WTC11 (cell line): ENCODE data around the gene NONO. TPM values are rescaled to one million over a fixed set of nuclear protein-coding genes. Genes with fewer than 3 reads are reported as not detected.

ENCODE experiments used
- ATAC-seq: fragments of 200-7000 bp; cut with Tn5 transposase; 2 replicates; pipeline ENCODE4 v1.10.0; 2021; ENCODE audit warnings: mild to moderate bottlenecking, moderate library complexity
- CTCF ChIA-PET: fragments of 300-600 bp; sonication (Branson Sonifier 250); formaldehyde crosslinking; loops from one replicate; lab custom pipeline; 2021; ENCODE audit warnings: antibody characterized with exemption; lab: Charles Lee
- POLR2A ChIA-PET: fragments of 350-600 bp; sonication (Branson Sonifier 250); formaldehyde crosslinking; loops from one replicate; lab custom pipeline; 2021; ENCODE audit warnings: antibody characterized with exemption; lab: Charles Lee
- DNase-seq: peaks from one replicate; pipeline ENCODE4 v3.0.0; 2021; ENCODE audit warnings: low spot score
- H3K27ac Mint-ChIP-seq: 2 replicates; pipeline ENCODE4 v1.8.0; 2021; ENCODE audit warnings: mixed read lengths
- H3K27me3 Mint-ChIP-seq: 2 replicates; pipeline ENCODE4 v1.8.0; 2021; ENCODE audit warnings: low read depth, mild to moderate bottlenecking, moderate library complexity, mixed read lengths
- H3K36me3 Mint-ChIP-seq: 2 replicates; pipeline ENCODE4 v1.8.0; 2021; ENCODE audit warnings: mixed read lengths
- H3K4me1 Mint-ChIP-seq: 2 replicates; pipeline ENCODE4 v1.8.0; 2022; ENCODE audit warnings: mixed read lengths
- H3K4me3 Mint-ChIP-seq: 2 replicates; pipeline ENCODE4 v1.8.0; 2021; ENCODE audit warnings: mild to moderate bottlenecking, moderate library complexity, mixed read lengths
- H3K9me3 Mint-ChIP-seq: 2 replicates; pipeline ENCODE4 v1.8.0; 2021; ENCODE audit warnings: mixed read lengths
- EMX1 ChIP-seq: fragments of 250-450 bp; sonication (Bioruptor Pico); IDR thresholded peaks from 2 replicates; pipeline ENCODE4 v1.8.0; 2021; ENCODE audit warnings: mild to moderate bottlenecking
- ERG ChIP-seq: fragments of 250-450 bp; sonication (Bioruptor Pico); IDR thresholded peaks from 2 replicates; pipeline ENCODE4 v1.8.0; 2021; ENCODE audit warnings: mild to moderate bottlenecking
- ESRRA ChIP-seq: sonication (generic); formaldehyde crosslinking; IDR thresholded peaks from 2 replicates; pipeline ENCODE4 v1.8.1; 2022; ENCODE audit warnings: mild to moderate bottlenecking, missing genetic modification reagents, borderline replicate concordance
- HMGA2 ChIP-seq: fragments of 250-450 bp; sonication (Bioruptor Pico); IDR thresholded peaks from 2 replicates; pipeline ENCODE4 v1.4.0; 2021; ENCODE audit warnings: mild to moderate bottlenecking, moderate library complexity
- JUN ChIP-seq: sonication (generic); formaldehyde crosslinking; IDR thresholded peaks from 2 replicates; pipeline ENCODE4 v1.8.0; 2023; ENCODE audit warnings: mild to moderate bottlenecking, missing genetic modification reagents
- NFATC4 ChIP-seq: fragments of 250-450 bp; sonication (Bioruptor Pico); IDR thresholded peaks from 2 replicates; pipeline ENCODE4 v1.9.0; 2021; ENCODE audit warnings: mild to moderate bottlenecking
- NR3C1 ChIP-seq: sonication (generic); formaldehyde crosslinking; conservative IDR thresholded peaks from 2 replicates; pipeline ENCODE4 v1.8.1; 2023; ENCODE audit warnings: low read depth, mild to moderate bottlenecking, missing genetic modification reagents
- PRDM15 ChIP-seq: sonication (generic); formaldehyde crosslinking; IDR thresholded peaks from 2 replicates; pipeline ENCODE4 v1.8.0; 2022; ENCODE audit warnings: missing genetic modification reagents
- USF1 ChIP-seq: sonication (generic); formaldehyde crosslinking; IDR thresholded peaks from 2 replicates; pipeline ENCODE4 v1.8.0; 2022; ENCODE audit warnings: mild to moderate bottlenecking, missing genetic modification reagents
- USF2 ChIP-seq: sonication (generic); formaldehyde crosslinking; IDR thresholded peaks from 2 replicates; pipeline ENCODE4 v1.8.1; 2023; ENCODE audit warnings: mild to moderate bottlenecking, missing genetic modification reagents, moderate library complexity
- ZMAT4 ChIP-seq: fragments of 250-450 bp; sonication (Bioruptor Pico); IDR thresholded peaks from 2 replicates; pipeline ENCODE4 v1.9.0; 2021; ENCODE audit warnings: mild to moderate bottlenecking
- ZNF138 ChIP-seq: sonication (generic); formaldehyde crosslinking; conservative IDR thresholded peaks from 2 replicates; pipeline ENCODE4 v1.8.1; 2022; ENCODE audit warnings: mild to moderate bottlenecking, moderate library complexity, missing genetic modification reagents
- ZNF232 ChIP-seq: sonication (generic); formaldehyde crosslinking; IDR thresholded peaks from 2 replicates; pipeline ENCODE4 v1.8.0; 2022; ENCODE audit warnings: mild to moderate bottlenecking, missing genetic modification reagents
- ZNF281 ChIP-seq: sonication (generic); formaldehyde crosslinking; IDR thresholded peaks from 2 replicates; pipeline ENCODE4 v1.8.0; 2023; ENCODE audit warnings: mild to moderate bottlenecking, missing genetic modification reagents
- ZNF671 ChIP-seq: fragments of 250-450 bp; sonication (Bioruptor Pico); IDR thresholded peaks from 2 replicates; pipeline ENCODE4 v1.8.0; 2021; ENCODE audit warnings: mild to moderate bottlenecking
- total RNA-seq: library from RNA; stranded (reverse); gene quantifications from 3 replicates; pipeline ENCODE4 v1.2.3, GENCODE V29; 2021
- TF ChIP-seq, protein P1 (sequence below): fragments of 200-600 bp; IDR thresholded peaks from 2 replicates; pipeline ENCODE4 v1.8.0; 2022; ENCODE audit warnings: antibody characterized with exemption
- TF ChIP-seq, protein P2 (sequence below): sonication (generic); formaldehyde crosslinking; IDR thresholded peaks from 2 replicates; pipeline ENCODE4 v1.8.1; 2023; ENCODE audit warnings: mild to moderate bottlenecking, missing genetic modification reagents, borderline replicate concordance
- TF ChIP-seq, protein P3 (sequence below): sonication (generic); formaldehyde crosslinking; conservative IDR thresholded peaks from 2 replicates; pipeline ENCODE4 v1.8.1; 2023; ENCODE audit warnings: mild to moderate bottlenecking, low read depth, missing genetic modification reagents, moderate library complexity

Gene NONO
- total RNA-seq, 1 experiment from 2014 or later: 706 TPM

DNA sequence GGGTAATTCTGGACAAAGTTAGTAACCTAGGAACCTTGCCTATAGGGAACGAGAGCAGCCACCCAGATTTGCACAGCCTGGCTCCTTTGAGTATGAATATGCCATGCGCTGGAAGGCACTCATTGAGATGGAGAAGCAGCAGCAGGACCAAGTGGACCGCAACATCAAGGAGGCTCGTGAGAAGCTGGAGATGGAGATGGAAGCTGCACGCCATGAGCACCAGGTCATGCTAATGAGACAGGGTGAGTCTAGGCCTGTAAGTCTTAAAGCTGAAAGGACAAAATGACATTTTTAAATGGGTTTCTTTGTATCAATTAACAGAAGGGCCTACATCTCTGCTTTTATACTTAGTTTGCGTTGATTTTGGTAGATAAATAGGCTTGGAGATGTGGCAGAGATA, 13.4 kb downstream of the NONO start:
- Mint-ChIP-seq H3K27me3 (no peaks in the 10 kb centered on the region), H3K36me3 (peaks cover 74% of the 10 kb centered on the region), H3K4me3 (no peak overlapping the region), H3K4me1 (0 out of 2 replicates have a peak, but pooled peaks cover 4% of the 10 kb centered on the region), H3K27ac (no peak overlapping the region), H3K9me3 (no peaks in the 10 kb centered on the region)
- ChIA-PET CTCF (no interaction called here), POLR2A (no interaction called here)
- no peak for TF ChIP-seq USF2 (CRISPR knock-in tag)
- TF ChIP-seq ZNF671: no peak
- TF ChIP-seq, protein P1, sequence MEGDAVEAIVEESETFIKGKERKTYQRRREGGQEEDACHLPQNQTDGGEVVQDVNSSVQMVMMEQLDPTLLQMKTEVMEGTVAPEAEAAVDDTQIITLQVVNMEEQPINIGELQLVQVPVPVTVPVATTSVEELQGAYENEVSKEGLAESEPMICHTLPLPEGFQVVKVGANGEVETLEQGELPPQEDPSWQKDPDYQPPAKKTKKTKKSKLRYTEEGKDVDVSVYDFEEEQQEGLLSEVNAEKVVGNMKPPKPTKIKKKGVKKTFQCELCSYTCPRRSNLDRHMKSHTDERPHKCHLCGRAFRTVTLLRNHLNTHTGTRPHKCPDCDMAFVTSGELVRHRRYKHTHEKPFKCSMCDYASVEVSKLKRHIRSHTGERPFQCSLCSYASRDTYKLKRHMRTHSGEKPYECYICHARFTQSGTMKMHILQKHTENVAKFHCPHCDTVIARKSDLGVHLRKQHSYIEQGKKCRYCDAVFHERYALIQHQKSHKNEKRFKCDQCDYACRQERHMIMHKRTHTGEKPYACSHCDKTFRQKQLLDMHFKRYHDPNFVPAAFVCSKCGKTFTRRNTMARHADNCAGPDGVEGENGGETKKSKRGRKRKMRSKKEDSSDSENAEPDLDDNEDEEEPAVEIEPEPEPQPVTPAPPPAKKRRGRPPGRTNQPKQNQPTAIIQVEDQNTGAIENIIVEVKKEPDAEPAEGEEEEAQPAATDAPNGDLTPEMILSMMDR: no peak
- TF ChIP-seq, protein P2, sequence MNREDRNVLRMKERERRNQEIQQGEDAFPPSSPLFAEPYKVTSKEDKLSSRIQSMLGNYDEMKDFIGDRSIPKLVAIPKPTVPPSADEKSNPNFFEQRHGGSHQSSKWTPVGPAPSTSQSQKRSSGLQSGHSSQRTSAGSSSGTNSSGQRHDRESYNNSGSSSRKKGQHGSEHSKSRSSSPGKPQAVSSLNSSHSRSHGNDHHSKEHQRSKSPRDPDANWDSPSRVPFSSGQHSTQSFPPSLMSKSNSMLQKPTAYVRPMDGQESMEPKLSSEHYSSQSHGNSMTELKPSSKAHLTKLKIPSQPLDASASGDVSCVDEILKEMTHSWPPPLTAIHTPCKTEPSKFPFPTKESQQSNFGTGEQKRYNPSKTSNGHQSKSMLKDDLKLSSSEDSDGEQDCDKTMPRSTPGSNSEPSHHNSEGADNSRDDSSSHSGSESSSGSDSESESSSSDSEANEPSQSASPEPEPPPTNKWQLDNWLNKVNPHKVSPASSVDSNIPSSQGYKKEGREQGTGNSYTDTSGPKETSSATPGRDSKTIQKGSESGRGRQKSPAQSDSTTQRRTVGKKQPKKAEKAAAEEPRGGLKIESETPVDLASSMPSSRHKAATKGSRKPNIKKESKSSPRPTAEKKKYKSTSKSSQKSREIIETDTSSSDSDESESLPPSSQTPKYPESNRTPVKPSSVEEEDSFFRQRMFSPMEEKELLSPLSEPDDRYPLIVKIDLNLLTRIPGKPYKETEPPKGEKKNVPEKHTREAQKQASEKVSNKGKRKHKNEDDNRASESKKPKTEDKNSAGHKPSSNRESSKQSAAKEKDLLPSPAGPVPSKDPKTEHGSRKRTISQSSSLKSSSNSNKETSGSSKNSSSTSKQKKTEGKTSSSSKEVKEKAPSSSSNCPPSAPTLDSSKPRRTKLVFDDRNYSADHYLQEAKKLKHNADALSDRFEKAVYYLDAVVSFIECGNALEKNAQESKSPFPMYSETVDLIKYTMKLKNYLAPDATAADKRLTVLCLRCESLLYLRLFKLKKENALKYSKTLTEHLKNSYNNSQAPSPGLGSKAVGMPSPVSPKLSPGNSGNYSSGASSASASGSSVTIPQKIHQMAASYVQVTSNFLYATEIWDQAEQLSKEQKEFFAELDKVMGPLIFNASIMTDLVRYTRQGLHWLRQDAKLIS (CRISPR knock-in tag): no peak
- TF ChIP-seq, protein P3, sequence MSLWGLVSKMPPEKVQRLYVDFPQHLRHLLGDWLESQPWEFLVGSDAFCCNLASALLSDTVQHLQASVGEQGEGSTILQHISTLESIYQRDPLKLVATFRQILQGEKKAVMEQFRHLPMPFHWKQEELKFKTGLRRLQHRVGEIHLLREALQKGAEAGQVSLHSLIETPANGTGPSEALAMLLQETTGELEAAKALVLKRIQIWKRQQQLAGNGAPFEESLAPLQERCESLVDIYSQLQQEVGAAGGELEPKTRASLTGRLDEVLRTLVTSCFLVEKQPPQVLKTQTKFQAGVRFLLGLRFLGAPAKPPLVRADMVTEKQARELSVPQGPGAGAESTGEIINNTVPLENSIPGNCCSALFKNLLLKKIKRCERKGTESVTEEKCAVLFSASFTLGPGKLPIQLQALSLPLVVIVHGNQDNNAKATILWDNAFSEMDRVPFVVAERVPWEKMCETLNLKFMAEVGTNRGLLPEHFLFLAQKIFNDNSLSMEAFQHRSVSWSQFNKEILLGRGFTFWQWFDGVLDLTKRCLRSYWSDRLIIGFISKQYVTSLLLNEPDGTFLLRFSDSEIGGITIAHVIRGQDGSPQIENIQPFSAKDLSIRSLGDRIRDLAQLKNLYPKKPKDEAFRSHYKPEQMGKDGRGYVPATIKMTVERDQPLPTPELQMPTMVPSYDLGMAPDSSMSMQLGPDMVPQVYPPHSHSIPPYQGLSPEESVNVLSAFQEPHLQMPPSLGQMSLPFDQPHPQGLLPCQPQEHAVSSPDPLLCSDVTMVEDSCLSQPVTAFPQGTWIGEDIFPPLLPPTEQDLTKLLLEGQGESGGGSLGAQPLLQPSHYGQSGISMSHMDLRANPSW (CRISPR knock-in tag): no peak
- no peak for TF ChIP-seq ZNF232
- no peak for TF ChIP-seq ESRRA (CRISPR knock-in tag)
- no peak for TF ChIP-seq HMGA2 (CRISPR knock-in tag)
- TF ChIP-seq ERG: no peak
- no peak for TF ChIP-seq NFATC4 (CRISPR knock-in tag)
- TF ChIP-seq ZMAT4 (CRISPR knock-in tag): no peak
- no peak for TF ChIP-seq NR3C1
- no peak for TF ChIP-seq USF1 (CRISPR knock-in tag)
- no peak for TF ChIP-seq EMX1
- TF ChIP-seq ZNF138: no peak
- no peak for TF ChIP-seq JUN (CRISPR knock-in tag)
- TF ChIP-seq PRDM15 (CRISPR knock-in tag): no peak
- TF ChIP-seq ZNF281 (CRISPR knock-in tag): no peak
- no peak for ATAC-seq
- DNase-seq: no peak
